Ishikawa (cell line): ENCODE data around the gene ELMO1.

Source experiments
- CEBPB ChIP-seq: IDR thresholded peaks from 2 replicates; pipeline ENCODE4 v1.6.1; 2012
- CREB1 ChIP-seq: IDR thresholded peaks from 2 replicates; pipeline ENCODE4 v1.6.1; 2012; ENCODE audit warnings: low read depth
- EGR1 ChIP-seq: IDR thresholded peaks from 2 replicates; pipeline ENCODE4 v1.6.1; 2012
- EP300 ChIP-seq: IDR thresholded peaks from 2 replicates; pipeline ENCODE4 v1.6.1; 2012; ENCODE audit warnings: borderline replicate concordance
- FOXM1 ChIP-seq: IDR thresholded peaks from 2 replicates; pipeline ENCODE4 v1.6.1; 2012; ENCODE audit warnings: low read depth, borderline replicate concordance
- NFIC ChIP-seq: IDR thresholded peaks from 2 replicates; pipeline ENCODE4 v1.6.1; 2012
- RAD21 ChIP-seq: IDR thresholded peaks from 2 replicates; pipeline ENCODE4 v1.6.1; 2012; ENCODE audit warnings: low read depth
- TAF1 ChIP-seq: IDR thresholded peaks from 2 replicates; pipeline ENCODE4 v1.6.1; 2012; ENCODE audit warnings: low read depth, mild to moderate bottlenecking
- TCF12 ChIP-seq: IDR thresholded peaks from 2 replicates; pipeline ENCODE4 v1.6.1; 2012; ENCODE audit warnings: low read depth
- TEAD4 ChIP-seq: IDR thresholded peaks from 2 replicates; pipeline ENCODE4 v1.6.1; 2012
- YY1 ChIP-seq: IDR thresholded peaks from 2 replicates; pipeline ENCODE4 v1.6.1; 2012; ENCODE audit warnings: low read depth
- ZBTB7A ChIP-seq: IDR thresholded peaks from 2 replicates; pipeline ENCODE4 v1.6.1; 2012; ENCODE audit warnings: low read depth
- TF ChIP-seq, protein P1 (sequence below): IDR thresholded peaks from 2 replicates; pipeline ENCODE4 v1.6.1; 2012
- TF ChIP-seq, protein P2 (sequence below): IDR thresholded peaks from 2 replicates; pipeline ENCODE4 v1.6.1; 2012
- TF ChIP-seq, protein P3 (sequence below): IDR thresholded peaks from 2 replicates; pipeline ENCODE4 v1.6.1; 2012; ENCODE audit warnings: low read depth, mild to moderate bottlenecking

ELMO1 gene

DNA sequence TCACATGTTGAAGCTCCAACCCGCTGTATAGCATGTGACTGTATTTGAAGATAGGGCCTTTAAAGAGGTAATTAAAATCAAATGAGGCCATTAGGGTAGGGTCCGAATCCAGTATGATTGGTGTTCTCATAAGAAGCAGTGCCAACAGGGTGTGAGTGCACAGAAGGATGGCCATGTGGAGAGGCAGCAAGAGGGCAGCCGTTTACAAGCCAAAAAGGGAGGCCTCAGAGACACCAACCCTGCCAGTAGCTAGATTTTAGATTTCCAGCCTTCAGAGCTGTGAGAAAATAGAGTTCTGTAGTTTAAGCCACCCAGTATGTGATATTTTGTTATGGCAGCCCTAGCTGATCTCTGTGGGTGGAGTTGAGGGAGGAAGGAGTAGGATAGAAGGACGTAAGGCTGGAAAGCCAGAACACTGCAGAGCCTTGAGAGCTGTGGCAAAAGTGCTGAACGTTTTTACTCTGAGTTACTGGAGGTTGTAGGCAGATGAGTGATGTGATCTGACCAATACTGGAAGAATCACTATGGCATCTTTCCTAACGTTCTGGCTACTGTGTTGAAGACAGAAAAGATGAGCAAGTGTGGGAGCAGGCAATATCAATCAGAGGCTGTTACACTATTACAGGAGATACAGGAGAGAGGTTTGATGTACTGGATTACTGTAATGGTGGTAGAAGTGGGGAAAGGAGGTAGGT is 334.9 kb downstream of the ELMO1 start:
- no peak for TF ChIP-seq ZBTB7A
- no peak for TF ChIP-seq CEBPB
- no peak for TF ChIP-seq EP300
- TF ChIP-seq TEAD4 = no peak
- no peak for TF ChIP-seq TAF1
- TF ChIP-seq, protein P1, sequence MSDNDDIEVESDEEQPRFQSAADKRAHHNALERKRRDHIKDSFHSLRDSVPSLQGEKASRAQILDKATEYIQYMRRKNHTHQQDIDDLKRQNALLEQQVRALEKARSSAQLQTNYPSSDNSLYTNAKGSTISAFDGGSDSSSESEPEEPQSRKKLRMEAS = no peak
- no peak for TF ChIP-seq TCF12
- TF ChIP-seq, protein P2, sequence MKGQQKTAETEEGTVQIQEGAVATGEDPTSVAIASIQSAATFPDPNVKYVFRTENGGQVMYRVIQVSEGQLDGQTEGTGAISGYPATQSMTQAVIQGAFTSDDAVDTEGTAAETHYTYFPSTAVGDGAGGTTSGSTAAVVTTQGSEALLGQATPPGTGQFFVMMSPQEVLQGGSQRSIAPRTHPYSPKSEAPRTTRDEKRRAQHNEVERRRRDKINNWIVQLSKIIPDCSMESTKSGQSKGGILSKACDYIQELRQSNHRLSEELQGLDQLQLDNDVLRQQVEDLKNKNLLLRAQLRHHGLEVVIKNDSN = no peak
- no peak for TF ChIP-seq YY1
- TF ChIP-seq CREB1 = no peak
- TF ChIP-seq FOXM1 = no peak
- TF ChIP-seq EGR1 = no peak
- no peak for TF ChIP-seq RAD21
- TF ChIP-seq, protein P3, sequence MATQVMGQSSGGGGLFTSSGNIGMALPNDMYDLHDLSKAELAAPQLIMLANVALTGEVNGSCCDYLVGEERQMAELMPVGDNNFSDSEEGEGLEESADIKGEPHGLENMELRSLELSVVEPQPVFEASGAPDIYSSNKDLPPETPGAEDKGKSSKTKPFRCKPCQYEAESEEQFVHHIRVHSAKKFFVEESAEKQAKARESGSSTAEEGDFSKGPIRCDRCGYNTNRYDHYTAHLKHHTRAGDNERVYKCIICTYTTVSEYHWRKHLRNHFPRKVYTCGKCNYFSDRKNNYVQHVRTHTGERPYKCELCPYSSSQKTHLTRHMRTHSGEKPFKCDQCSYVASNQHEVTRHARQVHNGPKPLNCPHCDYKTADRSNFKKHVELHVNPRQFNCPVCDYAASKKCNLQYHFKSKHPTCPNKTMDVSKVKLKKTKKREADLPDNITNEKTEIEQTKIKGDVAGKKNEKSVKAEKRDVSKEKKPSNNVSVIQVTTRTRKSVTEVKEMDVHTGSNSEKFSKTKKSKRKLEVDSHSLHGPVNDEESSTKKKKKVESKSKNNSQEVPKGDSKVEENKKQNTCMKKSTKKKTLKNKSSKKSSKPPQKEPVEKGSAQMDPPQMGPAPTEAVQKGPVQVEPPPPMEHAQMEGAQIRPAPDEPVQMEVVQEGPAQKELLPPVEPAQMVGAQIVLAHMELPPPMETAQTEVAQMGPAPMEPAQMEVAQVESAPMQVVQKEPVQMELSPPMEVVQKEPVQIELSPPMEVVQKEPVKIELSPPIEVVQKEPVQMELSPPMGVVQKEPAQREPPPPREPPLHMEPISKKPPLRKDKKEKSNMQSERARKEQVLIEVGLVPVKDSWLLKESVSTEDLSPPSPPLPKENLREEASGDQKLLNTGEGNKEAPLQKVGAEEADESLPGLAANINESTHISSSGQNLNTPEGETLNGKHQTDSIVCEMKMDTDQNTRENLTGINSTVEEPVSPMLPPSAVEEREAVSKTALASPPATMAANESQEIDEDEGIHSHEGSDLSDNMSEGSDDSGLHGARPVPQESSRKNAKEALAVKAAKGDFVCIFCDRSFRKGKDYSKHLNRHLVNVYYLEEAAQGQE = no peak
- TF ChIP-seq NFIC = no peak

DNA sequence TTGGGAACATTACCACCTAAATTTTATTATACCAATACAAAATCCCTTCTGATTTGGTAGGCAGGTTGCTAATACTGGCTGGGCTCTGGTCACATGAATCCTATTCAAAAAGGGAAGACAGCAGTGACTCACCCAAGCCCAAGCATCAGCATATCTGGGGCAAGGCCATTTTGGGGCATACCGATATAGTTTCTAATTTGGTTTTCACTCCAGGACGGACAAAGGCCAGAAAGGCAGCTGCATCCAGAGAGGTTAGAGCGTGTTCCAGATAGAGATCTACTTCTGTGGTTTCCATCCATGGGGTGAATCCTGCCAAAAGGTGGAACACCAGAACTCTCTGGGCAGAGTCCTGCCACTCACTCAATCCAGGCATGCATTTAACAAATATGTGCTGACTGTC is 335.8 kb downstream of the ELMO1 start:
- TF ChIP-seq, protein P2 = no peak

DNA sequence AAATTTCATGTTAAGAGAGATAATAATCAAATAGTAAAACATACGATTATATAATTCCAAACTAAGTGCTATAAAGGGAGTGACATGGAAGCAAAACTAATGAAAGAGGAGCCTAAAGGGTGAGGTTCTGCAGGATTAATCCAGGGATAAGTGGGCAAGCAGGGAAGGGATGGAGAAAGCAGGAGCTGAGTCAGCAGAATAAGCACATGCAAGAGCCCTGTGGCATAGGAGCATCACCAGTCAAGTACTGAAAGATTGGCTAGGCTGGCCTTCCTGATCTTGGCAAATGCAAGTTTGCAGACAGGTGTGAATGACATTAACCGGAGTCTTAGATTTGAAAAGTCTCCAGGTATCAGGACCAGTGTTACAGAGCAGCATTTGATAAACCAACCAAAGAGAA is 336.4 kb downstream of the ELMO1 start:
- no peak for TF ChIP-seq CEBPB
- TF ChIP-seq EGR1 = no peak
- TF ChIP-seq, protein P1 = no peak
- TF ChIP-seq YY1 = no peak
- TF ChIP-seq, protein P2 = no peak
- TF ChIP-seq, protein P3 = no peak
- no peak for TF ChIP-seq TCF12
- no peak for TF ChIP-seq EP300
- no peak for TF ChIP-seq NFIC
- TF ChIP-seq TEAD4 = no peak
- TF ChIP-seq RAD21 = no peak
- TF ChIP-seq FOXM1 = no peak
- no peak for TF ChIP-seq CREB1
- no peak for TF ChIP-seq TAF1
- no peak for TF ChIP-seq ZBTB7A

DNA sequence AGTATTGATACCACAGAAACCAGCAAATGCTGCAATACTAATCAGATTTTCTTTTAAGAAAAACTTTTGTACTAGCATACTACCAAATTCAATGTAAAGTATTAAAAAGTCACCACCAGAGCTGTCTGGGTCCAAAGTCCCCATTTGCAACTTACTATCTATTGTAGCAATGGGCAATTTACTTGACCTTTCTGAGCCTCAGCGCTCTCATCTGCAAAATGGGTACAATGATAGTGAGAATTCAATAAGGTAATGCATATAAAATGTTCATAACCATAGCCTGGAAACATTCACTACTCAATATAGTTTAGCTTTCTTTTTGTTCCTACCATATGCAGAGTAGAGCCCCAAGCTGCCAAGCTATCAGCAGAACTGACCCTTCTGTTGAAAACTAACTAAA is 337.2 kb downstream of the ELMO1 start:
- TF ChIP-seq, protein P3 = no peak
- TF ChIP-seq TCF12 (no peak), RAD21 (no peak), EGR1 (no peak), EP300 (no peak), CEBPB (no peak), TEAD4 (no peak), NFIC (no peak), CREB1 (no peak), FOXM1 (no peak), YY1 (no peak), ZBTB7A (no peak), TAF1 (no peak)
- TF ChIP-seq, protein P1 = no peak
- TF ChIP-seq, protein P2 = no peak
